AG09319 (cell line): ENCODE measurements around the gene NR2F2.

Experiments used
- DNase-seq: peaks from one replicate; pipeline ENCODE4 v3.0.0-alpha.2; 2010; ENCODE audit warnings: low read depth; ENCODE audit errors: extremely low read depth
- CTCF ChIP-seq: IDR thresholded peaks from 2 replicates; pipeline ENCODE4 v1.5.1; 2011; ENCODE audit warnings: low read depth, mild to moderate bottlenecking, inconsistent platforms, low read length, moderate library complexity

NR2F2 gene

GRCh38 chr15:96354731-96355567 lies 24.4 kb downstream of the NR2F2 start:
- peak; percentile 62 for DNase-seq
- peak; percentile 61 for TF ChIP-seq CTCF

- DNase-seq, result no peak
- TF ChIP-seq CTCF, result no peak
Measured at GRCh38 chr15:96355568-96356187, 25.2 kb downstream of the NR2F2 start.

- no peak for DNase-seq
- peak; percentile 80 for TF ChIP-seq CTCF
Measured at GRCh38 chr15:96356494-96357455, 26.3 kb downstream of the NR2F2 start.

GRCh38 chr15:96358001-96358801 lies 27.7 kb downstream of the NR2F2 start:
- no peak for TF ChIP-seq CTCF
- no peak for DNase-seq

- TF ChIP-seq CTCF, result no peak
- DNase-seq, result no peak
Measured at GRCh38 chr15:96358821-96359615, 28.5 kb downstream of the NR2F2 start.
